G401.6 (cell line): ENCODE data around the gene LINC00632.
"Not testable (repeated sequence)": the region's sequence is repeated elsewhere in the genome, so short reads cannot be mapped to it uniquely, and the experiment has no call there.

Experiments used
- FAIRE-seq: peaks from 2 replicates; lab custom pipeline; 2012; peaks lifted over from hg19 to GRCh38; lab: Jason Lieb, UNC

Gene LINC00632

DNA sequence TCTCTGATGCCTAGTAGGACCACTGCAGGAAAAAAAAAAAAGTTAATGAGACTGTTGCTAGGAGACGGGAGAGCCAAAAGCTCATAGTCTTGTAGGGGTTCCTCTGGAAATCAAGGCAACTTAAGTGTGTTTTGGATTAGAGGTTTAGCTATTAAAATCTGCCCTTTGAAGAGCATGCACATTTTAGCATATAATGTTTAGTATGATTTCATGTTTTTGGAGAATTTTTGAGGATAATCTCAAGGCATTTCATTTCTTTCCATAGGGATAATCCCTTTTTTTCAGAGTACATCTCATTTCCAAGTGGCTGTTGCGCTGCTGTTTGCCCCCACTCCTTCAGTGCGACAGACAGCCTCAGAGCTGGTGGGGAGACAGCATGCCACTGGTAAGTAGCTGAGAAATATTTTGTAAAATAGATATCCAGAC, at the start of gene LINC00632:
TSS of gene LINC00632 (plus strand) at position 339 of the 426 bp plus-strand sequence.
- no peak for FAIRE-seq

DNA sequence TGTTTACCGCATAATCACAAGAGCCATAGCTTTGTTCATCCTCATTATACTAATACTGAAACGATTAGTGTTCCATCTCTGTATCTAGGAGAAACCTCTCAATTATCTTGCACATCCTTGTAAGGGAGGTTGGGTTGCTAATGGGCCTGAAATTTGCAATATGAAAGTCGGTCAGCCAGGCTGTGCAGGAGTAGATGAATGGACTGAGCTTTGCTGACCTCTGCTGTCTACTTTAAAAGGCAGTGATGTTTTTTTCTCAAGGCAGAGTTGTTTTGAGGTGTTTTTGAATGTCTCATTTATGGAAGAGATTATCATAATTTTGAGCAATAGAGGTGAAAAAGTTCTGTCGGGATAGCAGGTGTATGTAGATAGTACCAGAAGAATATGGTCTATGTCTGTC, 47.9 kb upstream of the LINC00632 start:
- FAIRE-seq = no peak

DNA sequence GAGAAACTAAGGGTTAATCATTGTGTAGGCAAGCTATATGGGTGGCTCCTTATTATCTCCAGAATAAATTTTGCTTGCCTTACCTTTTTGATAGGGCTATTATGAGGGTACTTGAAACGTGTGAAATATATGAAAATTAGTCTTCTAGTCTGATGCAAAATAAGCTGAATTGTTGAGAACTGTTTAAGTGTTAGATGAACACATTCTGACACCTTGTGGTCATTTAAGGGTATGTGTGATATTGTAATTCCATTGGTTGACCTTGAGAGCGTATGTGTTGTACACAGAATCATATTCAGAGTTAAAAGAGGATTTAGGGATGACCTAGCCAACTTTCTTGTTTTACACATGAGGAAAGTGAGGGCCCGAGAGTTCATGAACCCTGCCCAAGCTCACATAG, 44.6 kb upstream of the LINC00632 start:
- no peak for FAIRE-seq

DNA sequence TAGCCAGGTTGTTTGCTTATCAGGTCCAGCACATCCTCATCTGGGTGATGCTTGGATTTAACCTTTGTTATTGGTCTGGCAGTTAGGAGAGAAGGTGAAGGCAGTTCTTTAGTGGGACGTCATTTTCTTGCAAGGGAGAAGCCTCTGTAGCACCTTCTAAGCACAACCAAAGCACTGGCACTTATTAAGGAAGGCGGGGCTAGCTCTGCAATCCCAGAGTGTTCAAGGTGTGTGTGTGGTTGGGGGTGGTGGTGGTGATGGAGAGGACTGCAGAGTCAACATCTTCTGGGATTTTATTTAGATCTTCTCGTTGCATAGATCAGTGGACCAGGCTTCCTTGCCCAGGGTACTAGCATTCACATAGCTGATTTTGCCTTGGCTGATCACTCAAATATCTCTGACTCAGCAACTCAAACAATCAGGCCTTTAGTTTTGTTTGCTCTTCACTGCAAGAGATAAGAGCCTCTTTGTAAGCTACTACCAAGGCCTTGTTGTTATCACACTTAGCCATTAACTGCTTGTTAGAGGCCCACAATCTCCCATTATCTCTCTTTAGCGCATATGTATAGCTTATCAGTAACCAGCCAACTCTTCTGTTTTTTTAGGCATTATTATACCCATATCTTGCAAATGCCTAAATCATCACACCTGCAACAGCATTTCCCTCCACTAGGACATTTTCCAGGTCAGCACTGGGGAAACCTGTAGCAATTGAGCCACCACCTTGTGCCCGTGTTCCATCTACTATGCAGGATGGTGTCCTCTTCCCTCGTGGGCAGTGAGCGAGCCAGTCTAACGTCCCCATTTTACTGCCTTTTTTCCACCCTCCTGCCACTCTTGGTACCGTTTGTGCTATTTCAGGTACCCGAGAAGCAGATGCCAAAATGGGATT, 36.5 kb upstream of the LINC00632 start:
- FAIRE-seq = no peak

DNA sequence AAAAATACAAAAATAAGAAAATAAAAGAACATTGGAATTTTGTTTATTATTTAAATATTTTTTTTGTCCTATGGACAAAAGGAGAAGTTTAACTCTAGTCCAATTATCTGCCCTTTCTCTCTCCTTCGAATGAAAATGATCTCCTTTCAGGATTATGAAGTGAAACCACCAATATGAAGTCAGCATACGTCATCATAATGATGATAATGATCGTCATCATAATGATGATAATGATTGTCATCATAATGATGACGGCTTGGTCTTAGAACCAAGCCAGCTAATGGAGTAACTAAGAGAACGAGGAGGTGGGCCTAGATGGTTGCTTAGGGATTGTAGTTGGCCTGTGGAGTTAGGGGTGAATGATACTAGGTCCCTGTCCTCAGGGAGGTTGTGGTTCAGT, 21.9 kb upstream of the LINC00632 start:
- FAIRE-seq = no peak

DNA sequence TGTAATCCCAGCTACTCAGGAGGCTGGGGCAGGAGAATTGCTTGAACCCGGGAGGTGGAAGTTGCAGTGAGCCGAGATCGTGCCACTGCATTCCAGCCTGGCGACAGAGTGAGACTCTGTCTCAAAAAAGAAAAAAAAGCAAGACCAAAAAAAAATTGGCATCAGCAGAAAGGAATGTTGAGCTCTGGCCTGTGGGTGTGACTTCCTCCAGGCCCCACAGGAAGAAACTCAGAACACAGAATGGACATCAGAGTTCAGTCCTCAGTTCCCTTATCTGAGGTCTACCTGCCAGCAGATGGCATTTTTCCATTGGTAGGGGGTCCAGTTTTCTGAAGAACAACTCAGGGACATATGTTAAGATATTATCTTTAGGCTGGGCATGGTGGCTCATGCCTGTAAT, 18.0 kb upstream of the LINC00632 start:
- not testable (repeated sequence) for FAIRE-seq

DNA sequence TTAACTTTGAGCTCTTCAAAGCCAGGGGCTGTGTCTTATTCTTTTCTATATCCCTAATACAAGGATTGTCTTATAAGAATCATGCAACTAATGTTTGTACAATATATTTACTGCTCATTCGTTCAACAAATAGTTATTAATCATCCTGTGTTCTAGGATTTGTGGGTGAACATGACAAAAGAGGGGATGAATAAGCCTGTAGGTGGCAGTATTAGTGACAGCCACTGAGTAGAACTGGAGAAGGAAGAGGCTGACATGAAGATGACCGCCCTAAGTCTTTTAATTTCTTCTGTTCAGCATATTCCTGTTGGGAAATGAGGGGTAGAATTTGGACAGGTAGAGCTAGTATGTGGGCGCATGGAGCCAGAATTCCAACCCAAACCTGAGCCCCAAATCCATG, 11.9 kb upstream of the LINC00632 start:
- FAIRE-seq = no peak

DNA sequence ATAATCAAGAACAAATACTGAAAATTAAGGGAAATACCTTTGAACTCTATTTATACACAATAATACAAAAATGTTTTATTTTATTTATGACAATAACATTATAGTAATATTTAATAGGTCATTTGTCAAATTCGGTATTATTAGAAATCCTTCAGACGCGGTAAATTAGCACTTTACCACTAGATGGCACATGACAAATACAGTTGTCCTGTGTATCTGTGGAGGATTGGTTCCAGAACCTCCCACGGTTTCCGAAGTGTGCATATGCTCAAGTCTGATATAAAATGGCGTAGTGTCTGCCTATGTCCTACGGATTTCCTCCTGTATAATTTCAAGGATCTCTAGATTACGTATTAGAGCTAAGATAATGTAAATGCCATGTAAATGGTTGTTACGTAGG, 8.1 kb upstream of the LINC00632 start:
- FAIRE-seq = no peak

DNA sequence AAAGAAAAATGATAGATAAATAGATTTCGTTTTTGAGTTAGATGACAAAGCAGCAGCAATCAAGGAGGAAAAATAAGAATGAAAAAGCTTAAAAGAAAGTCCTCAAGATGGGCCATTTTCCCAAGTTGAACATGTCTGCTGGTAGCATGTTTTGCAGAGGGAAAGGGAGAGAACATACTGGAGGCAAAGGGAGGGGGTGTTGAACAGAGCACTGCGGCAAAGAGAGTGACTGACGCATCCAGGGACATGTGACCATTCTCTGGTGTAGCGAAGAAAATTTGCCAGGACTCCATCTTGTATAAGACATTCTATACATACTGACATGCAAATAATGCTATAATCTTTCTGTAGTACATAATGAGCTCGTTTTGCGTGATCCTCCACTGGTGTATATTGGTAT, 1.2 kb downstream of the LINC00632 start:
- no peak for FAIRE-seq

DNA sequence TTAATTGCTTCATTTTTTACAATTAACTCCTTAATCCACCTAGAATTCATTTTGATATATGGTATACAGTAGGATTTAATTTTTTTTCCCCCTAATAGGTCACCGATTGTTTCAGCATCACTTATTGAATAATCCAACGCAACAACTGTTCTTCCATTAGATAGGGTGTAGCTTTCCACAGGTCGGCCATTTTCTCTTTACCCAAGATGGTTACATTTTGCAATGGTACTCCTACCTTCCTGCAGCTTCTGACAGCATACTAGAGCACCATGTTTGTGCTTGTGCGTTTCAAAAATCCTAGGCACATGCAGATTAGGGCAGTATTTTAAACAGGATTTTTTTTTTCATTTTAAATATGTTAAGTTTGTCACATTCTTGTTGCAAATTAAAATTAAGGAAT, 2.3 kb downstream of the LINC00632 start:
- FAIRE-seq = no peak

DNA sequence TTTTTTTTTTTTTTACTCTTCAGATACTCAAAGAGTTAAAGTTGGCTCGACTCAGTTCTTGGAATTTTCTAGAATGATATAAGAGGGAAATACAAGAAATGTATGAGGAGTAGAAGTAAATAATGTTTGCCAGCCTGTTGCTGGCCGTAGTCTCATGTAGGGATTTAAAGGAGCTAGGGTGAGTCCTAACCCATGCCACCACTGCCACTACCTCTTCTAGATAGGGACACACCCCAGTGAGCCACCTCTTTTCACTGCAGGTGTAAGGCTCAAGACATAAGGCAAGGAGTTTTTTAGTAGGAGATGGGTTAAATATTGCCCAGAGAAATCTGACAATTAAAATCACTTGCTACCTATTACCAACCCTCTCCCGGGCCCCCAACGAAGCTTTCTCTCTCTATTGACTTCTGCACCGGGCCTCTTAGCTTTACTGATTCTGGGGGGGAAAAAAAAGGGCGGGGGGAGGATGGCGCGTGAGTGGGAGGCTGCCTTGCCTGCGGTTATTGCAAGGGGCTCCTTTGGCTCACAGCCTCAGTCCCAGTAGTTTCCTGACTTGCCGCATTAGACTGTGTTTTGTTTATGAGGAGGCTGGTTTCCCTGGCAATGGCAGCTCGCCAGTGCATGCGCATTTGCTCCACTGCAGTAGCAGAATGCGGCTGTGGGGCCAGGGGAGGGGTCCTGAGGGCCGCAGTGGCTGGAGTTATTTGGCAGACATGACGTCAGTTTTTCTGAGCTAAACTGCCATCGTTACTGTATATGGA, 3.0 kb downstream of the LINC00632 start:
- FAIRE-seq = no peak

DNA sequence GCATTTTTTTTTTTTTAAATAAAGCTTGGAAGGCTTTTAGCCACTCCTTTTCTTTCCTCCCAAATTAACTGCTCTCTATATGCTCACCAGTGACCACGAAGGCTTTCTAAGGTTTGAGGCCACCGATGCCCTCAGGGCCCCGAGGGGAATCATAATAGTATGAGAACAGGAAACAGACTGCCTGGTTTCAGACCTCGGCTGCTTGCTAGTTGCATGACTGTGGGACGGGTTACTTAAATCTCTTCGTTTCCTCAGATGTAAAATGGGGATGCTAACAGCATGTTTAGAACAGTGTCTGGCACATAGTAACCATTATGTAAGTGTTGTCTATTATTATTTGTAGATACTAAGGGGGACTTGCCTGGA, 3.6 kb downstream of the LINC00632 start:
- FAIRE-seq = no peak

DNA sequence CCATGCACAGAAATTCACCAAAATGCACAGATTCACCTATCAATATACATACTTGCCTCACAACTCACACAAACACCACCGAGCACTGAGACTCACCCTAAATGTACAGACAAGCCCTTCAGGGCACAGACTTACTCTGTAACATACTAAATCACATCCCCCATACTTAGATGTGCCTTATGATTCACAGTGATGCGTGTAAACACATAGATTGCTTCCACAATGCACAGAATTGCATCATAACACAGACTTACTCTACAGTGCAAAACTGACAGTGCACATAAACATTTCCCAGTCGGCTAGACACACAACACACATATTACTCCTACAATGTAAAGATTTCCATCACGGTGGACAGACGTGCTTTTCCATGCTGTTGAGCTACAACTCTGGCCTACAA, 6.2 kb downstream of the LINC00632 start:
- no peak for FAIRE-seq

DNA sequence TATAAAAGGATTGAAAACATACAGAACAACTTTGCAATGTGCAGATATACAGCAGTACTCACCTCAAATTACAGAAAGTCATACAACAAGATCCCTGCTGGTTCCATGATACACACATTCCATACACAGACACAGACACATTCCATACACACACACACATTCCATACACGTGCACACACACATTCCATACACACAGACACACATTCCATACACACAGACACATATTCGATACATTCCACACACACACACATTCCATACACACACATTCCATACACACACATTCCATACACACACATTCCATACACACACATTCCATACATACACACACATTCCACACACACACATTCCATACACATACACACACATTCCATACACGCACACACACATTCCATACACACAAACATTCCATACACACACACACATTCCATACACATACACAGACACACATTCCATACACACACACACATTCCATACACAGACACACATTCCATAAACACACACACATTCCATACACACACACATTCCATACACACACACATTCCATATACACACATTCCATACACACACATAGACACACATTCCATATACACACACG, 13.7 kb downstream of the LINC00632 start:
- no peak for FAIRE-seq

DNA sequence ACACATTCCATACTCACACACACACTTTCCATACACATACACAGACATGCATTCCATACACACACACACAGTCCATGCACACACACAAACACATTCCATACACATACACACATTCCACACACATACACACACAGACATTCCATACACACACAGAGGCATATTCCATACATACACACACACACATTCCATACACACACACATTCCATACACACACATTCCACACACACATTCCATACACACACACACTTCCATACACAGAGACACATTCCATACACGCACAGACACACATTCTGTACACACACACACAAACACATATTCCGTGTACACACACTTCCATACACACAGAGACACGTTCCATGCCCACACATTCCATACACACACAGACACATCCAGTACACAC, 14.8 kb downstream of the LINC00632 start:
- FAIRE-seq = no peak

DNA sequence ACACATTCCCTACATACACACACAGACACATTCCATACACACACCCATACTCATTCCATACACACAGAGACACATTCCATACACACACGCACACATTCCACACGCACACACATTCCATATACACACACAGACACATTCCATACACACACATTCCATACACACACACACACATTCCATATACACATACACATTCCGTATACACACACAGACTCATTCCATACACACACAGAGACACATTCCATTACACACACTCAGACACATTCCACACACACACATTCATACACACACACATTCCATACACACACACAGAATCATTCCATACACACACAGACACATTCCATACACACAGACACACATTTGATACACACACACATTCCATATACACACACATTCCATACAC, 15.2 kb downstream of the LINC00632 start:
- FAIRE-seq = no peak

DNA sequence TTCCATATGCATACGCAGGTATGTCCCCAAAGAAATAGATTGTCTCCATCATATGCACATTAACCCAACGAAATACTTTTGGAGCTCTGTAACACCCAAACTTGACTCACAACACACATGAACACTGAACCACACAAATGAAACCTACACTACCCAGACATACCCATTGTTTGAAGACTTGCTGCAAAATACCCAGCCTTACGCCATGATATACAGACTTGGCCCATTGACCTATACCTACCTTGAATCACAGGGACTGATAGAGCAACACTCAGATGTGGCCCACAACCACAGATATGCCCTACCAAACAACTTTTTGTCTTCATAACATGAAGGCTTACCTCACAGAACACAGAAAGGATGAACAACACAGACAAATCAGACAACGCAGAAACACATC, 15.9 kb downstream of the LINC00632 start:
- no peak for FAIRE-seq

DNA sequence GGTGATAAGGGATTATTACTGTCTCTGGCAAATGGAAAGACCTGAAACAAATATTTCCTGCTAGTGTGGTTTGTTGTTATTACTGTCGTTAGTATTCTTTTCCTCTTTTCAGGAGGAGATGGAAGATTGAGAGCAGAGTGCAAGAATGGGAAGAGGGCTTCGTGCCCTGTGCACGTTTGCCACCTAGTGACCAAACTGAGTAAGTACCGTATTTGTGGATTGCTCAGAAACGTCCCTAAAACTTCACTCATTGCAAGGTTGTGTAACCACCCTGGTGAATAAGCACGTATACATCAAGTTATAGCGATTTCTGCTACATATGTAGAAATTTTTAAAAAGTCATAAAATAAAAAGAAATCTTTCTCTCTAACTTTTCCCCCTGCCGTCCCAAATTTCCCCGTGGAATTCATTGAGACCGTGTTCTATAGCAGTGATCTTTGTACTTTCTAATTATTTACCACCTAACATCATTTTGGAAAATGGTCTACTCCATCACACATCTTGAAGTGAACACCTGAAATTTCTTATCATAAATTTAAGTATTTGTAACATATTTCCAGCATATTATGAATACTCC, 24.3 kb downstream of the LINC00632 start:
- peak; percentile 60 for FAIRE-seq

DNA sequence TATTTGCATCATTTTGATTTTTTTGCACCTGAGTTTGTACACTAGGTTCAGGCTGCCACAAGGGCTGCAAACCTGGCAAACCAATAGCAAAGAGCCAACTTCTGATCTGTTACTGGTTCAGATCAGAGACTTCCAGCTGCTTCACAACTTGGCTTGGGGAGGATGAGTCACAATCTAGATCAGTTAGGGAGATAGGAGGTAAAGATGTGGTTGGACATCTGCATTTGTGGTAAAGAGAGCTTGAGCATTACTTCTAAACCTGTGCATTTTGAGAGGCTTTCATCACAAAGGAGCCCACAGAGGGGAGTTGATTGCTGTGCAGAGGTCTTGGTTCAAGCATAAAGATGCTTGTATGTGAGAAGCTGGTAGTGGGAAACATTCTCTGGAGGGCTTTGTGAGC, 34.5 kb downstream of the LINC00632 start:
- no peak for FAIRE-seq

DNA sequence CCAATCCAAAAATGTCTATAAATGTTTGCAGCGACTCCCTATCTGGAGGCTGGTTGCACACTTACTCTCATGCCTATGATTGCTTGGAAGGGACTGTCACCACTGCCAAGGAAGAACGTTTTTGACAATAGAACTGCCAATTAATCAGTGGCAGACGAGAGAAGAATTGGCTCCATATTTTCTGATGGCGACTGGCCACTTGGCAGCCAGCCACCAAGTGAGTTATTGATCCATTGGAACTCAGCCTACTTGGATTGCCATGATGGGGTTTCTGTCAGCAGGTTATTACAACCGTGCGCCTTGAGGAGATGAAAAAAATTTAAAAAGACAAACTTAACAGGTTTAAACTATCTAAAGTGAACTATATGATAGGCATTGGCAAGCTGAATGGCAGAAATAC, 47.4 kb downstream of the LINC00632 start:
- FAIRE-seq = no peak

DNA sequence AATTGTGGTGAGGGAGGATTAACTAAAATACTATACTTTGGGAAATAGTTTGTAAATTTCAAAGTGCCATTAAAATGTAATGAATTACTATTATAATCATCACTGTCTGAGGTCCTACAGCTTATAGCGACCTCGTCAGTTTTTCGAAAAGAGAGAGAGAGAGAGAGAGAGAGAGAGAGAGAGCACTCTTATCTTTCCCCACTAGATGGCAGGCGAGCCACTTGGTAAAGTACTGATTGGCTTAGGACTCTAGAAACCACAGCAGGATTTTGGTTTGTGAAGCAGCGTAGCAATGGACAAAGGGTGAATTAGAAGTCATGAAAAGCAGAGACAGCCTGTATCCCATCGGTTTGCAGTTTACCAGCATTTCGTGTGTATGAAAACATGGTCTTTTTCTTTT, 52.5 kb downstream of the LINC00632 start:
- no peak for FAIRE-seq

DNA sequence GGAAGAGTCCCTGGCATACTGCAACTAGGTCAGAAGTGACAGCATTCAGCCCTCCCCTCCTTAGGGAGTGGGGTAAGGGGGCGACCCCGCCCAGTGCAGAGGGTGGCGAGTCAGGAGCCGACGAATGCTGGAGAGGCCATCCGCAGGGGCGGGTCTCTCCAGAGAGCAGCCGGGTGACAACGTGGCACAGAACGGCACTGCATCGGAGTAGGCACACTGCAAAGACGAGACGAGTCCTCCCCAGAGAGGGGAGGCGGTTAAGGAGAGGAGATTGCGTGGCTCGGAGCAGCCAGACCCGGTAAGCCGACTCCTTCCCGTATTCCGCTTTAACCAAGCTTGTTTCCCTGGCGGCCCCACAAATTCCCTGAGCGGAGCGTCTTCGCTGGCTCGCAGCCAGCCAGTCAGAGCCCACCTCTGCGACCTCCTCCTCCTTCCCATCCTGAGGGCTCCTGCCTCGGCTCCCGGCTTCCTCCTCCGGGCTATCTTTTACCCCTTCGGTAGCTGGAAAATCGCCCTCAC, 54.9 kb downstream of the LINC00632 start:
- FAIRE-seq = no peak
